OCI-LY3 (cell line): ENCODE data around the gene GNE.

ENCODE experiments used
- H2AFZ ChIP-seq: fragments of 200-600, 300-600 bp; shearing (Covaris generic); 2 replicates; pipeline ENCODE4 v1.6.0; 2014; ENCODE audit warnings: antibody characterized with exemption, low read depth, low read length
- H3K27ac ChIP-seq: fragments of 200-600, 300-600 bp; sonication (generic); 2 replicates; pipeline ENCODE4 v1.5.1; 2014; ENCODE audit warnings: mild to moderate bottlenecking, low read length, moderate library complexity, mixed read lengths
- H3K27me3 ChIP-seq: fragments of 200-600, 300-600 bp; sonication (generic); 2 replicates; pipeline ENCODE4 v1.6.1; 2014; ENCODE audit warnings: low read depth, low read length, mixed read lengths
- H3K36me3 ChIP-seq: fragments of 200-600, 300-600 bp; sonication (generic); replicated peaks from 2 replicates; pipeline ENCODE3; 2014; ENCODE audit warnings: low read depth, low read length, mixed read lengths
- H3K4me1 ChIP-seq: fragments of 300-600, 200-600 bp; sonication (generic); 2 replicates; pipeline ENCODE4 v1.6.1; 2014; ENCODE audit warnings: low read length, mixed read lengths
- H3K4me2 ChIP-seq: fragments of 200-600, 300-600 bp; sonication (generic); 2 replicates; pipeline ENCODE4 v1.6.1; 2014; ENCODE audit warnings: low read length, mixed read lengths
- H3K4me3 ChIP-seq: fragments of 300-600, 200-600 bp; sonication (generic); 2 replicates; pipeline ENCODE4 v1.5.1; 2014; ENCODE audit warnings: antibody characterized with exemption, mild to moderate bottlenecking, low read length, moderate library complexity
- H3K79me2 ChIP-seq: fragments of 300-600, 200-600 bp; shearing (Covaris generic); 2 replicates; pipeline ENCODE4 v1.6.1; 2014; ENCODE audit warnings: mild to moderate bottlenecking, low read length, mixed read lengths
- H3K9ac ChIP-seq: fragments of 300-600, 200-600 bp; shearing (Covaris generic); 2 replicates; pipeline ENCODE4 v1.6.0; 2014; ENCODE audit warnings: mild to moderate bottlenecking, low read length, moderate library complexity
- H3K9me3 ChIP-seq: fragments of 200-600, 300-600 bp; shearing (Covaris generic); 2 replicates; pipeline ENCODE4 v1.6.1; 2014; ENCODE audit warnings: low read length, mixed read lengths; ENCODE audit not compliant: insufficient read depth
- H4K20me1 ChIP-seq: fragments of 200-600, 300-600 bp; sonication (generic); 2 replicates; pipeline ENCODE4 v1.6.1; 2016; ENCODE audit warnings: low read length, mixed read lengths; ENCODE audit not compliant: insufficient read depth
- EZH2phosphoT487 ChIP-seq: fragments of 200-600 bp; shearing (Covaris generic); IDR thresholded peaks from 2 replicates; pipeline ENCODE4 v1.6.1; 2018; ENCODE audit warnings: antibody characterized with exemption, mixed run types, low read depth
- TF ChIP-seq, protein P1 (sequence below): fragments of 200-600, 300-600 bp; sonication (generic); IDR thresholded peaks from 2 replicates; pipeline ENCODE4 v1.5.1; 2014; ENCODE audit warnings: antibody characterized with exemption, low read length, low read depth

GNE gene

DNA sequence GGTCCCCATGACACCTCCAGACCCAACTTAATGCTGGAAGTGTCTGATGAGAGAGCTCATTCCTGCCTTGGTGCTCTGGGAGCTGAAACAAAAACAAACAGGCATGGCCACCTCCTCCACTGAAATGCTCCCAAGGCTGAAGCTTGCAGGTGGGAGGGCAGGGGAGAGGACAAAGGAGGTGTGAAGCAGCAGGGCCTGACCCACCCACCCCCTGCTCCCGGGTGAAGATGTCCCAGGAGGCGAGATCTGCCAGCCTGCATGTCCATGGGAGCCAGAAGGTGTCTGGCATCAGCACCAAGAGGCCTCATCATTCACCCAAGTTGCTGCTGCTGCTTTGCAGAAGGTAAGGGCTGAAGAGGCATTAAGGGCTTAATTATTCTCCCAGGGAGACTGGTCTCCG, 93.3 kb downstream of the GNE start:
- H2AFZ ChIP-seq: no peak overlapping the region

More for the DNA sequence above, 93.3 kb downstream of the GNE start:
- Histone ChIP-seq H3K4me1 (no peaks in the 10 kb centered on the region), H3K4me2 (no peak overlapping the region), H3K9ac (no peak overlapping the region), H3K27me3 (peaks cover 14% of the 10 kb centered on the region), H3K79me2 (no peaks in the 10 kb centered on the region), H3K36me3 (no peaks in the 10 kb centered on the region), H3K27ac (no peak overlapping the region), H3K4me3 (no peak overlapping the region), H4K20me1 (no peaks in the 10 kb centered on the region), H3K9me3 (no peaks in the 10 kb centered on the region)
- no peak for TF ChIP-seq EZH2phosphoT487
- TF ChIP-seq, protein P1, sequence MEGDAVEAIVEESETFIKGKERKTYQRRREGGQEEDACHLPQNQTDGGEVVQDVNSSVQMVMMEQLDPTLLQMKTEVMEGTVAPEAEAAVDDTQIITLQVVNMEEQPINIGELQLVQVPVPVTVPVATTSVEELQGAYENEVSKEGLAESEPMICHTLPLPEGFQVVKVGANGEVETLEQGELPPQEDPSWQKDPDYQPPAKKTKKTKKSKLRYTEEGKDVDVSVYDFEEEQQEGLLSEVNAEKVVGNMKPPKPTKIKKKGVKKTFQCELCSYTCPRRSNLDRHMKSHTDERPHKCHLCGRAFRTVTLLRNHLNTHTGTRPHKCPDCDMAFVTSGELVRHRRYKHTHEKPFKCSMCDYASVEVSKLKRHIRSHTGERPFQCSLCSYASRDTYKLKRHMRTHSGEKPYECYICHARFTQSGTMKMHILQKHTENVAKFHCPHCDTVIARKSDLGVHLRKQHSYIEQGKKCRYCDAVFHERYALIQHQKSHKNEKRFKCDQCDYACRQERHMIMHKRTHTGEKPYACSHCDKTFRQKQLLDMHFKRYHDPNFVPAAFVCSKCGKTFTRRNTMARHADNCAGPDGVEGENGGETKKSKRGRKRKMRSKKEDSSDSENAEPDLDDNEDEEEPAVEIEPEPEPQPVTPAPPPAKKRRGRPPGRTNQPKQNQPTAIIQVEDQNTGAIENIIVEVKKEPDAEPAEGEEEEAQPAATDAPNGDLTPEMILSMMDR: no peak
